Retinal pigment epithelial cell (primary cell): ENCODE data around the gene TTC7B.

Experiments used
- DNase-seq: peaks from one replicate; pipeline ENCODE4 v3.0.0-alpha.2; 2010; ENCODE audit warnings: low read depth
- H3K4me3 ChIP-seq: 2 replicates; pipeline ENCODE4 v1.5.1; 2011; ENCODE audit warnings: mild to moderate bottlenecking, low read length, control low read depth, moderate library complexity
- TF ChIP-seq, protein P1 (sequence below): conservative IDR thresholded peaks from 2 replicates; pipeline ENCODE4 v1.5.1; 2011; ENCODE audit warnings: low read depth, low read length, control low read depth, inconsistent platforms

TTC7B gene

GRCh38 chr14:90697577-90698206, 118.5 kb downstream of the TTC7B start:
- peak; percentile 38 for DNase-seq

DNA sequence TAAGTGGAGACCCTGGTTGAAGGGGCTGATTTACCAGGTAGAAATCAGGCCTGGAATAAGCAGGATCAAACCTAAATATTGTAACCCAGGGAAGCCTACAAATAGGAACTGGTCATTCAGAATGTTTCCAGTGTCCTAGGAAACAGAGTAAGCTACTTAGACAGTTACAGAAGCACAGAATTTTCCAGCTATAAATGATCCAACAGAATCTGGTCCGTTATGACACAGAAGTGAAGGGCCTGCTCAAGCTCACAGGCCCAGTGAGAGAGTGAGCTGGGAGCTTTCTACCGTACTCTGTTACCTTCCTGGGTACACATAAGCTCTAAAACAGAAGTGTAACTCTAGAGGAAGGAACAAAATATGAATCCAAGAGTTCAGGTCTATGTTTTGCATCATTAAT, 119.1 kb downstream of the TTC7B start:
- no peak overlapping the region for H3K4me3 ChIP-seq
- DNase-seq, result no peak
- TF ChIP-seq, protein P1, sequence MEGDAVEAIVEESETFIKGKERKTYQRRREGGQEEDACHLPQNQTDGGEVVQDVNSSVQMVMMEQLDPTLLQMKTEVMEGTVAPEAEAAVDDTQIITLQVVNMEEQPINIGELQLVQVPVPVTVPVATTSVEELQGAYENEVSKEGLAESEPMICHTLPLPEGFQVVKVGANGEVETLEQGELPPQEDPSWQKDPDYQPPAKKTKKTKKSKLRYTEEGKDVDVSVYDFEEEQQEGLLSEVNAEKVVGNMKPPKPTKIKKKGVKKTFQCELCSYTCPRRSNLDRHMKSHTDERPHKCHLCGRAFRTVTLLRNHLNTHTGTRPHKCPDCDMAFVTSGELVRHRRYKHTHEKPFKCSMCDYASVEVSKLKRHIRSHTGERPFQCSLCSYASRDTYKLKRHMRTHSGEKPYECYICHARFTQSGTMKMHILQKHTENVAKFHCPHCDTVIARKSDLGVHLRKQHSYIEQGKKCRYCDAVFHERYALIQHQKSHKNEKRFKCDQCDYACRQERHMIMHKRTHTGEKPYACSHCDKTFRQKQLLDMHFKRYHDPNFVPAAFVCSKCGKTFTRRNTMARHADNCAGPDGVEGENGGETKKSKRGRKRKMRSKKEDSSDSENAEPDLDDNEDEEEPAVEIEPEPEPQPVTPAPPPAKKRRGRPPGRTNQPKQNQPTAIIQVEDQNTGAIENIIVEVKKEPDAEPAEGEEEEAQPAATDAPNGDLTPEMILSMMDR, result no peak

More at GRCh38 chr14:90697577-90698206, 118.5 kb downstream of the TTC7B start:
- TF ChIP-seq, protein P1, result peak; percentile 93
- H3K4me3 ChIP-seq, result no peak overlapping the region

GRCh38 chr14:90696720-90697119, 119.5 kb downstream of the TTC7B start:
- no peak overlapping the region for H3K4me3 ChIP-seq
- DNase-seq, result no peak
- TF ChIP-seq, protein P1, result no peak

DNA sequence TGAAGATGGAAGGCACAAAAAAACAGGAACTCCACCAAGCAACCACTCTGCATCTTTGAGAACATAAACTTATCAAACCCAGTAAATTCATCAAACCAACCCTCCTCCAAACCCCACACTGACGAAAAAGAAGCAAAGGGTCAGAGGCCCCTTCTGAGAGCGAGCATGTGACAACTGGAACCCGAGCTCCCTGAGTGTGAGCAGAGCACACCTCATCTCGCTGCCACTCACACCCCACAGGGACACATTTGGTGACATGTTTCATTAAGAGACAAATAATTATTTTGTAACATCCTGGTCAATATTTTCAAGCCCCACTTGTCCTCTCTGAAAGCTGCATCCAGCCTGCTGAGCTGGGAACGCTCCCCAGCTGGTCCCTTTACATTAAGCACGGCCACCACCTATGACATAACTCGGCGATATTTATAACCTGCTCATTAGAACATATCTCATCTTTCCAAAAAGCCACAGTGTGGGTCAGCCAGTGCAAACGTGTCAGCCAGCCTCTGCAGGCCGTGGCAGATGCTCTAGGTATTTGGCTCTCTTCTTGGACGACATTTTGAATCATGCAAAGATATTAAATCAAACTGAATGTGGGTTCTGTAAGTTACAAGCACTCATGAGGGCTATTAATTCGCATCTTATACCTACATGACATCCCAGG, 120.1 kb downstream of the TTC7B start:
- no peak for DNase-seq
- TF ChIP-seq, protein P1, result no peak
- no peak overlapping the region for H3K4me3 ChIP-seq

- no peak overlapping the region for H3K4me3 ChIP-seq
- TF ChIP-seq, protein P1, result no peak
- no peak for DNase-seq
These were observed 122.8 kb downstream of the TTC7B start for GRCh38 chr14:90693413-90693812.

GRCh38 chr14:90692826-90693225, 123.4 kb downstream of the TTC7B start:
- H3K4me3 ChIP-seq, result no peak overlapping the region
- no peak for DNase-seq

More at GRCh38 chr14:90692826-90693225, 123.4 kb downstream of the TTC7B start:
- TF ChIP-seq, protein P1, result no peak
